Testis (tissue), 3 donors: ENCODE measurements around the gene CLMN. TPM values are rescaled to one million over a fixed set of nuclear protein-coding genes. Genes with fewer than 3 reads are reported as not detected.

Experiments
- DNase-seq: peaks from one replicate; pipeline ENCODE4 v3.0.0-alpha.2; 2019
- H3K27ac ChIP-seq, 2 donors: fragments of 200-600 bp; sonication (generic); one replicate each; pipeline ENCODE4 v1.5.1; 2019
- H3K27me3 ChIP-seq: fragments of 200-600 bp; sonication (generic); one replicate; pipeline ENCODE4 v1.5.1; 2019
- H3K36me3 ChIP-seq: fragments of 200-600 bp; sonication (generic); one replicate; pipeline ENCODE4 v1.5.1; 2017; ENCODE audit warnings: low read depth; ENCODE audit errors: missing control alignments
- H3K4me1 ChIP-seq: fragments of 200-600 bp; sonication (generic); one replicate; pipeline ENCODE4 v1.5.1; 2019
- H3K4me3 ChIP-seq, 2 donors: fragments of 200-600 bp; sonication (generic); one replicate each; pipeline ENCODE4 v1.5.1; 2017 to 2019
- H3K9me3 ChIP-seq: fragments of 200-600 bp; sonication (generic); one replicate; pipeline ENCODE4 v1.5.1; 2017
- POLR2A ChIP-seq: fragments of 450-650 bp; IDR thresholded peaks from one replicate; pipeline ENCODE4 v1.6.1; 2017; ENCODE audit warnings: antibody characterized with exemption, mild to moderate bottlenecking, moderate library complexity
- WGBS, 2 donors: methylation state at CpG; one replicate each; pipeline ENCODE4 v1.1.5; 2018; 5-methylcytosine and 5-hydroxymethylcytosine counted together
- intact Hi-C: fragments of 100-400 bp; cut with DNase I; formaldehyde crosslinking; loops from one replicate; pipeline ENCODE4 v1.15.1; 2023; ENCODE audit warnings: low total_unique reads
- polyA plus RNA-seq: library from polyadenylated mRNA; stranded (reverse); fragments of 350-450 nt; fragmentation: Illumina TruSeq; extraction: RNeasy Lipid Tissue Mini Kit (QIAGEN cat#74804); gene quantifications from one replicate; pipeline ENCODE4 v1.2.3, GENCODE V29; 2014; ENCODE audit warnings: low read depth, low replicate concordance; ENCODE audit not compliant: insufficient read depth
- total RNA-seq, 2 donors: library from RNA; depleted of rRNA; stranded (reverse); fragments of >200 nt; gene quantifications; one replicate each; pipeline ENCODE4 v1.2.3, GENCODE V29; 2016
- TF ChIP-seq, protein P1 (sequence below), 3 experiments: fragments of 450-650 bp in 2 of 3; fragments of 200-600 bp in 1 of 3; sonication (generic) in 1 of 3; IDR thresholded peaks; one replicate each; pipeline ENCODE4 v1.5.1; 2016 to 2019; ENCODE audit warnings: antibody characterized with exemption in 3 of 3, mild to moderate bottlenecking in 2 of 3, moderate library complexity in 1 of 3

Gene CLMN
- total and polyA plus RNA-seq, 3 donors from 2014 or later = 35.9 to 134 (median 68.0) TPM

DNA sequence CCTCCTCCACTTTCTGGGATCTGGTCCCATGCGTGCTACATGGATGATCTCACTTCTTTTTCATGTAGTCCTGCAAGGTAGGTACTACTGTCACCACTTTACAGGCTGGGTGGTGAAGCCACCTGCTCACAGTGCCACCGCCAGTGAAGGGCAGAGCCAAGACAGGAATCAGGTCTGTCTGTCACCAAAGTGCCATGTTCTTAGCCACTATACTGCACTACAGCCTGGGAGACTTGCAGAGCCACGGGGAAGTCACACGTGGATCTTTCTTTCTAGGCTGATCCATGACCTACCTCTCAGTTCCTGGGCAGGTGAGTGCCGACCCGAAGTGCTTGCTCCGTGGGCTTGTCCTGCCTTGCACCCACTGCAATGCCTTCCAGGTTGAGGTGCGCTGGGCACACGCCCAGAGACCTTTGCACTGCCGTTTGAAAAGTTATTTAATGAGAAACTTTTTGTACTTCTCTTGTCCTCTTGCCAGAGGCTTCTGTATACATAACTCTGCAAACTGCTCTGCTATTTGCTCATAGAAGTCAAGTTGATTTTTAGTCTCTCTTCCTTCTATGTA, 19.7 kb upstream of the CLMN start:
- H3K4me3 ChIP-seq = no peak overlapping the region
- 71 to 79% methylated on average over 10 of the region's 10 CpGs for WGBS, 2 donors
- no peaks in the 10 kb centered on the region for H3K4me1 ChIP-seq
- intact Hi-C loops = no loop called here
- no peaks in the 10 kb centered on the region for H3K27me3 ChIP-seq
- no peaks in the 10 kb centered on the region for H3K36me3 ChIP-seq
- no peak overlapping the region for H3K27ac ChIP-seq
- DNase-seq = no peak
- TF ChIP-seq, protein P1, sequence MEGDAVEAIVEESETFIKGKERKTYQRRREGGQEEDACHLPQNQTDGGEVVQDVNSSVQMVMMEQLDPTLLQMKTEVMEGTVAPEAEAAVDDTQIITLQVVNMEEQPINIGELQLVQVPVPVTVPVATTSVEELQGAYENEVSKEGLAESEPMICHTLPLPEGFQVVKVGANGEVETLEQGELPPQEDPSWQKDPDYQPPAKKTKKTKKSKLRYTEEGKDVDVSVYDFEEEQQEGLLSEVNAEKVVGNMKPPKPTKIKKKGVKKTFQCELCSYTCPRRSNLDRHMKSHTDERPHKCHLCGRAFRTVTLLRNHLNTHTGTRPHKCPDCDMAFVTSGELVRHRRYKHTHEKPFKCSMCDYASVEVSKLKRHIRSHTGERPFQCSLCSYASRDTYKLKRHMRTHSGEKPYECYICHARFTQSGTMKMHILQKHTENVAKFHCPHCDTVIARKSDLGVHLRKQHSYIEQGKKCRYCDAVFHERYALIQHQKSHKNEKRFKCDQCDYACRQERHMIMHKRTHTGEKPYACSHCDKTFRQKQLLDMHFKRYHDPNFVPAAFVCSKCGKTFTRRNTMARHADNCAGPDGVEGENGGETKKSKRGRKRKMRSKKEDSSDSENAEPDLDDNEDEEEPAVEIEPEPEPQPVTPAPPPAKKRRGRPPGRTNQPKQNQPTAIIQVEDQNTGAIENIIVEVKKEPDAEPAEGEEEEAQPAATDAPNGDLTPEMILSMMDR (IDR thresholded peaks at IDR 0.05) = no peak
- TF ChIP-seq POLR2A = no peak
- no peaks in the 10 kb centered on the region for H3K9me3 ChIP-seq

DNA sequence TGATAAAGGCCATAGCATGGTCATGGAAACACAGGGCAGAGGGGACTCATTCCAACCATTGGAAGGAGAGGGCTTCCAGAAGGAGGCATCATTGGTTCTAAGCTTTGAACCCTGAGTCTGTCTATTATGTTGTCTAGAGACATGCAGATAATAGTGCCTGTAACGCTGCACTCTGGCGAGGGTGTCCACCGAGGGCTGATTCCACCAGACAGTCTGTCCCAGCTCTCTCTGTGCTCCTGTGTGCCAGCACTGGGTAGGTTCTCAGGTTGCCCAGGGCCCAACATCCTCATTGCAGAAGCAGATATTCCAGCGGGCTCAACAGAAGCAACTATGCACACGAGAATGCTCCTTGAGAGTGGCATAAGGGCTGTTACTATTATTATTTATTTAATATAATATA, 18.7 kb upstream of the CLMN start:
- H3K9me3 ChIP-seq = no peaks in the 10 kb centered on the region
- H3K4me1 ChIP-seq = no peaks in the 10 kb centered on the region
- WGBS, 2 donors = 70 to 86% methylated on average over 4 to 5 of the region's 5 CpGs
- no peaks in the 10 kb centered on the region for H3K27me3 ChIP-seq
- H3K36me3 ChIP-seq = no peaks in the 10 kb centered on the region
- H3K27ac ChIP-seq = no peak overlapping the region
- intact Hi-C loops = no loop called here
- TF ChIP-seq, protein P1 (IDR thresholded peaks at IDR 0.05) = no peak
- no peak for TF ChIP-seq POLR2A
- no peak overlapping the region for H3K4me3 ChIP-seq
- DNase-seq = no peak

DNA sequence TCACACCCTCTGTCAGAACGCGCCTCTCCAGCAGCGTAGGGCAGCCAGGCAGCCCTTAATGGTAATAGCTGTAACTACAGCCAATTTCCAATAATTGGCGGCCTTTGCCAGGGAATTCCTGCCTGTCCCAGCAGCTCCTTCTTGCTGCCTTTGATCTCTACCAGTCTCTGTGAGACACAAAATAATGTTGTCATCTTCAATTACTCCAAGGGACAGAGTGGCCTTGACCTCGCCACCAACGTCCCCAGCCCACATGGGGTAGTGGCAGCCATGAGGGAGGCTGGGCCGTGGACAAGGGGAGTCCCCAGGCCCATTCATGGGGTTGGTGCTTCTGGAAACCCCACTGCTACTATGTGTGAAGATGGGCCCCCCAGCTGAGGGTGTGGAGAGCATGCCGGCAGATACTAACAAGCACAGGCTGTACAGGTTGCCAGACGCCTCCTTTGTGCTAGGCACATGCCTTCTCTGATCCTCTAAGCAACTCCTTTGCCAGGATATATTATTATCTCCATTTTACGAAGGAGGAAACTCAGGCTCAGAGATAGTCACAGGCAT, 17.4 kb upstream of the CLMN start:
- Histone ChIP-seq H3K4me1 (no peaks in the 10 kb centered on the region), H3K36me3 (no peaks in the 10 kb centered on the region), H3K9me3 (no peaks in the 10 kb centered on the region), H3K27me3 (no peaks in the 10 kb centered on the region), H3K27ac (no peak overlapping the region), H3K4me3 (no peak overlapping the region)
- intact Hi-C loops = no loop called here
- peak; percentile 44 for DNase-seq
- TF ChIP-seq, protein P1 (IDR thresholded peaks at IDR 0.05) = no peak
- TF ChIP-seq POLR2A = no peak
- 59 to 82% methylated on average over 9 to 10 of the region's 10 CpGs for WGBS, 2 donors

DNA sequence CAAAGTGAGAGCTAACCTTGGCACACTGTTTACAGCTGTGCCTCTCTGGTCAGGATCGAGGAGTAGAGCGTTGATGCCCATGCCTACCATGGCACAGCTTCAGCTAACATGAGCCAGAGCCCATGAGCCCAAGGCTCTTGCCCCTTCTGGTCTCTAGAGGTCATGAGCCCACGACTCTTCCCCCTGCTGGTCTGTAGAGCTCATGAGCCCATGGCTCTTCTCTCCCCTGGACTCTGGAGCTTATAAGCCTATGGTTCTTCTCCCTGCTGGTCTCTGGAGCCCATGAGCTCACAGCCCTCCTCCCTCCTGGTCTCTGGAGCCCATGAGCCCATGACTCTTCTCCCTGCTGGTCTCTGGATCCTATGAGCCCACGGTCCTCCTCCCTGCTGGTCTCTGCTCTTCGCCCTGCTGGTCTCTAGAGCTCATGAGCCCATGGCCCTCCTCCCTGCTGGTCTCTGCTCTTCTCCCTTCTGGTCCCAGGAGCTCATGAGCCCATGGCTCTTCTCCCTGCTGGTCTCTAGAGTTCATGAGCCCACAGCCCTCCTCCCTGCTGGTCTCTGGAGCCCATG, 16.6 kb upstream of the CLMN start:
- 95 to 96% methylated on average over 4 to 5 of the region's 5 CpGs for WGBS, 2 donors
- intact Hi-C loops = no loop called here

More for the DNA sequence above, 16.6 kb upstream of the CLMN start:
- DNase-seq = no peak
- Histone ChIP-seq H3K27me3 (no peaks in the 10 kb centered on the region), H3K36me3 (no peaks in the 10 kb centered on the region), H3K4me1 (no peaks in the 10 kb centered on the region), H3K9me3 (no peaks in the 10 kb centered on the region), H3K27ac (no peak overlapping the region), H3K4me3 (no peak overlapping the region)
- TF ChIP-seq, protein P1 (IDR thresholded peaks at IDR 0.05) = no peak
- no peak for TF ChIP-seq POLR2A
